Breast epithelium (tissue), 3 donors: ENCODE results near the gene KDM5B.

Experiments
- POLR2A ChIP-seq: fragments of 450-650 bp; IDR thresholded peaks from one replicate; pipeline ENCODE4 v1.6.1; 2016; ENCODE audit warnings: antibody characterized with exemption, mild to moderate bottlenecking, moderate library complexity
- POLR2AphosphoS5 ChIP-seq, 3 donors: sonication (generic); formaldehyde crosslinking; IDR thresholded peaks; one replicate each; pipeline ENCODE4 v1.6.1; 2017; ENCODE audit warnings: antibody characterized with exemption in 3 of 3
- TF ChIP-seq, protein P1 (sequence below), 3 donors: fragments of 450-650 bp; IDR thresholded peaks; one replicate each; pipeline ENCODE4 v1.5.1; 2016 to 2017; ENCODE audit warnings: antibody characterized with exemption in 3 of 3, mild to moderate bottlenecking in 3 of 3, moderate library complexity in 3 of 3

DNA sequence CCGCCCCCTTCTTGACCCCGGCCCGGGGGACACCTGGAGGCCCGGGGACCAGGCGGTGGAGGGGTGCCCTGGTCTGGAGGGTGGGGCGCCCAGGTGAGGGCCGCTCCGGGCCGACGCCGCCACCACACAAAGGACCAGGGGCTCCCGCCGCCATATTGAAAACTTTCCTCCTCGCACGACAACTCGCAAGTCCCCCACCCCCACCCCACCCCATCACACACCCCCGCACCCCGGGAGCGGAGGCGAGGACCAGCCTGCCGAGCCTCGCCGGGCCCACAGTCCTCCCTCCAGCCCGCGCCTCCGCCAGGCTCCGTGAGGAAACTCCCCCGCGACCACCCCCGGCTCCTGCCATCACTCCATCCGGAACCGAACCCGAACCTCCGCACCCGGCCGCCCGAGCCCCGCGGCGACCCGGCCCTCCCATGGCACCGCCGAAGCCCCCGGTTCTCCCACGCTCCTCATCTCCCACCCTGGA, 733 bp downstream of the KDM5B start:
- no peak for TF ChIP-seq POLR2A
- TF ChIP-seq, protein P1, sequence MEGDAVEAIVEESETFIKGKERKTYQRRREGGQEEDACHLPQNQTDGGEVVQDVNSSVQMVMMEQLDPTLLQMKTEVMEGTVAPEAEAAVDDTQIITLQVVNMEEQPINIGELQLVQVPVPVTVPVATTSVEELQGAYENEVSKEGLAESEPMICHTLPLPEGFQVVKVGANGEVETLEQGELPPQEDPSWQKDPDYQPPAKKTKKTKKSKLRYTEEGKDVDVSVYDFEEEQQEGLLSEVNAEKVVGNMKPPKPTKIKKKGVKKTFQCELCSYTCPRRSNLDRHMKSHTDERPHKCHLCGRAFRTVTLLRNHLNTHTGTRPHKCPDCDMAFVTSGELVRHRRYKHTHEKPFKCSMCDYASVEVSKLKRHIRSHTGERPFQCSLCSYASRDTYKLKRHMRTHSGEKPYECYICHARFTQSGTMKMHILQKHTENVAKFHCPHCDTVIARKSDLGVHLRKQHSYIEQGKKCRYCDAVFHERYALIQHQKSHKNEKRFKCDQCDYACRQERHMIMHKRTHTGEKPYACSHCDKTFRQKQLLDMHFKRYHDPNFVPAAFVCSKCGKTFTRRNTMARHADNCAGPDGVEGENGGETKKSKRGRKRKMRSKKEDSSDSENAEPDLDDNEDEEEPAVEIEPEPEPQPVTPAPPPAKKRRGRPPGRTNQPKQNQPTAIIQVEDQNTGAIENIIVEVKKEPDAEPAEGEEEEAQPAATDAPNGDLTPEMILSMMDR (IDR thresholded peaks at IDR 0.05) = no peak
- TF ChIP-seq POLR2AphosphoS5 (IDR thresholded peaks at IDR 0.05) = no peak
